Peyer's patch (tissue), 4 donors: Measurements from ENCODE around the gene HK2.

Source experiments
- POLR2A ChIP-seq, 2 donors: fragments of 450-650 bp; IDR thresholded peaks; one replicate each; pipeline ENCODE4 v1.5.1; 2017; ENCODE audit warnings: antibody characterized with exemption in 2 of 2, mild to moderate bottlenecking in 2 of 2, moderate library complexity in 2 of 2
- TF ChIP-seq, protein P1 (sequence below), 6 experiments: fragments of 450-650 bp in 4 of 6; fragments of 200-600 bp in 2 of 6; sonication (generic) in 1 of 6; IDR thresholded peaks; one replicate each; pipeline ENCODE4 v1.5.1; 2017 to 2019; ENCODE audit warnings: antibody characterized with exemption in 6 of 6, mild to moderate bottlenecking in 3 of 6, moderate library complexity in 1 of 6

DNA sequence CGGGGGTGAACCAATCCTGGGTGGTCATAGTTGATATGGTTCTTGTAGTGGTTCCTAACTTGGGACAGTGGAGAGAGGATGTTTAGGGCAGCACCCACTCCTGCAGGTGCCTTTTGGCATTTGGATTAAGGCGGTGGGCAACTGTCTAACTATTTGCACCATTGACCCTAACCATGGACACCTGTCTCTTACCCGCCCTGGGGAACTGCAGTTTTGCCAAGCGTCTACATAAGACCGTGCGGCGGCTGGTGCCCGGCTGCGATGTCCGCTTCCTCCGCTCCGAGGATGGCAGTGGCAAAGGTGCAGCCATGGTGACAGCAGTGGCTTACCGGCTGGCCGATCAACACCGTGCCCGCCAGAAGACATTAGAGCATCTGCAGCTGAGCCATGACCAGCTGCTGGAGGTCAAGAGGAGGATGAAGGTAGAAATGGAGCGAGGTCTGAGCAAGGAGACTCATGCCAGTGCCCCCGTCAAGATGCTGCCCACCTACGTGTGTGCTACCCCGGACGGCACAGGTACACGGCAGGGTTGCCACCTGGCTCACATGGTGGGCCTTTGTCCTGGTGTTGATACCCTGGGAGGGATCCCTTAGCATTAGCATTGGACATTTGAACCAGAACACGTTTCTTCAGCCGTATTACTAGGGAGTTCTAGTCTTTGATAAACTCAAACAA, 46.3 kb downstream of the HK2 start:
- TF ChIP-seq, protein P1, sequence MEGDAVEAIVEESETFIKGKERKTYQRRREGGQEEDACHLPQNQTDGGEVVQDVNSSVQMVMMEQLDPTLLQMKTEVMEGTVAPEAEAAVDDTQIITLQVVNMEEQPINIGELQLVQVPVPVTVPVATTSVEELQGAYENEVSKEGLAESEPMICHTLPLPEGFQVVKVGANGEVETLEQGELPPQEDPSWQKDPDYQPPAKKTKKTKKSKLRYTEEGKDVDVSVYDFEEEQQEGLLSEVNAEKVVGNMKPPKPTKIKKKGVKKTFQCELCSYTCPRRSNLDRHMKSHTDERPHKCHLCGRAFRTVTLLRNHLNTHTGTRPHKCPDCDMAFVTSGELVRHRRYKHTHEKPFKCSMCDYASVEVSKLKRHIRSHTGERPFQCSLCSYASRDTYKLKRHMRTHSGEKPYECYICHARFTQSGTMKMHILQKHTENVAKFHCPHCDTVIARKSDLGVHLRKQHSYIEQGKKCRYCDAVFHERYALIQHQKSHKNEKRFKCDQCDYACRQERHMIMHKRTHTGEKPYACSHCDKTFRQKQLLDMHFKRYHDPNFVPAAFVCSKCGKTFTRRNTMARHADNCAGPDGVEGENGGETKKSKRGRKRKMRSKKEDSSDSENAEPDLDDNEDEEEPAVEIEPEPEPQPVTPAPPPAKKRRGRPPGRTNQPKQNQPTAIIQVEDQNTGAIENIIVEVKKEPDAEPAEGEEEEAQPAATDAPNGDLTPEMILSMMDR (IDR thresholded peaks at IDR 0.05) = no peak
- no peak for TF ChIP-seq POLR2A (IDR thresholded peaks at IDR 0.05)
